Lower leg skin (tissue), 3 donors: ENCODE results near the gene ADCY10.

ENCODE experiments used
- POLR2A ChIP-seq, 2 donors: fragments of 450-650 bp; IDR thresholded peaks; one replicate each; pipeline ENCODE4 v1.6.1; 2016 to 2017; ENCODE audit warnings: antibody characterized with exemption in 2 of 2, mild to moderate bottlenecking in 1 of 2, moderate library complexity in 1 of 2
- TF ChIP-seq, protein P1 (sequence below), 3 donors: fragments of 450-650 bp; IDR thresholded peaks; one replicate each; pipeline ENCODE4 v1.5.1; 2016; ENCODE audit warnings: antibody characterized with exemption in 3 of 3, mild to moderate bottlenecking in 3 of 3, moderate library complexity in 2 of 3

DNA sequence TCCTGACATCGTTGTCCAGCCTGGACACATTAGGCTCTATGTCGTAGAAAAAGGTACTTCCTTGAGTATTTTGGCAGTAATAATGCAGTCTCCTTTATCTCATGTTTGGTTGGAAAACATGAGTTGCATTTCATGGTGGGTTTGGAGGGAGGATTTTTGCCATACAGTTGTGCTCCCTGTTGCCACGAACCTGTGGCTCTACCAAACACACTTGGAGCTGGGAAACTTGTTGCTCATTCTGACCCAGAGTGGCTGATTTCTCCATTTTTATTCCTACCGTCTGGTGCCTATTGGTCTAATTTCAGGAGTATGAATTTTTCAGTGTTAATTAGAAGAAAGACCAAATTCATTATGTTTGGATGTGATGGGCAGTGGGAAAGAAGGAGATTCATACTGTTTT lies 141.5 kb downstream of the ADCY10 start:
- TF ChIP-seq POLR2A (IDR thresholded peaks at IDR 0.05), result no peak
- TF ChIP-seq, protein P1, sequence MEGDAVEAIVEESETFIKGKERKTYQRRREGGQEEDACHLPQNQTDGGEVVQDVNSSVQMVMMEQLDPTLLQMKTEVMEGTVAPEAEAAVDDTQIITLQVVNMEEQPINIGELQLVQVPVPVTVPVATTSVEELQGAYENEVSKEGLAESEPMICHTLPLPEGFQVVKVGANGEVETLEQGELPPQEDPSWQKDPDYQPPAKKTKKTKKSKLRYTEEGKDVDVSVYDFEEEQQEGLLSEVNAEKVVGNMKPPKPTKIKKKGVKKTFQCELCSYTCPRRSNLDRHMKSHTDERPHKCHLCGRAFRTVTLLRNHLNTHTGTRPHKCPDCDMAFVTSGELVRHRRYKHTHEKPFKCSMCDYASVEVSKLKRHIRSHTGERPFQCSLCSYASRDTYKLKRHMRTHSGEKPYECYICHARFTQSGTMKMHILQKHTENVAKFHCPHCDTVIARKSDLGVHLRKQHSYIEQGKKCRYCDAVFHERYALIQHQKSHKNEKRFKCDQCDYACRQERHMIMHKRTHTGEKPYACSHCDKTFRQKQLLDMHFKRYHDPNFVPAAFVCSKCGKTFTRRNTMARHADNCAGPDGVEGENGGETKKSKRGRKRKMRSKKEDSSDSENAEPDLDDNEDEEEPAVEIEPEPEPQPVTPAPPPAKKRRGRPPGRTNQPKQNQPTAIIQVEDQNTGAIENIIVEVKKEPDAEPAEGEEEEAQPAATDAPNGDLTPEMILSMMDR (IDR thresholded peaks at IDR 0.05), result no peak
